HG03097 (cell line): Measurements from ENCODE around the gene C1S.
"Not testable (repeated sequence)": the region's sequence is repeated elsewhere in the genome, so short reads cannot be mapped to it uniquely, and the experiment has no call there.

Experiments
- ATAC-seq: cut with Tn5 transposase; IDR thresholded peaks from one replicate; pipeline ENCODE4 v1.9.1; 2021; ENCODE audit not compliant: unreplicated experiment, low FRiP score

The C1S gene

GRCh38 chr12:7060353-7060954, at the start of gene C1S:
TSS of gene C1S (plus strand) at chr12:7060718. CDS start at chr12:7061913, 1,195 bp downstream.
- ATAC-seq = no peak

DNA sequence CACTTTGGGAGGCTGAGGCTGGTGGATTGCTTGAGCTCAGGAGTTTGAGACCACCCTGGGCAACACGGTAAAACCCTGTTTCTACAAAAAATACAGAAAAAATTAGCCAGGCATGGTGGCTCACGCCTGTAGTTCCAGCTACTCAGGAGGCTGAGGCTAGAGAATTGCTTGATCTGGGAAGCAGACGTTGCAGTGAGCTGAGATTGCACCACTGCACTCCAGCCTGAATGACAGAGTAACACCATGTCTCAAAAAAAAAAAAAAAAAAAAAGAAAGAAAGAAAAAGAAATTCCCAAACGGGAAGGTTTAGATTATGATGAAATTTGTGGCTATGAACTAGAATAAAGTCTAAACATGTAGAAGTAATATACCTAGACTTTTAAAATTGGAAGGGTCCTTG, 49.1 kb upstream of the C1S start:
- not testable (repeated sequence) for ATAC-seq

DNA sequence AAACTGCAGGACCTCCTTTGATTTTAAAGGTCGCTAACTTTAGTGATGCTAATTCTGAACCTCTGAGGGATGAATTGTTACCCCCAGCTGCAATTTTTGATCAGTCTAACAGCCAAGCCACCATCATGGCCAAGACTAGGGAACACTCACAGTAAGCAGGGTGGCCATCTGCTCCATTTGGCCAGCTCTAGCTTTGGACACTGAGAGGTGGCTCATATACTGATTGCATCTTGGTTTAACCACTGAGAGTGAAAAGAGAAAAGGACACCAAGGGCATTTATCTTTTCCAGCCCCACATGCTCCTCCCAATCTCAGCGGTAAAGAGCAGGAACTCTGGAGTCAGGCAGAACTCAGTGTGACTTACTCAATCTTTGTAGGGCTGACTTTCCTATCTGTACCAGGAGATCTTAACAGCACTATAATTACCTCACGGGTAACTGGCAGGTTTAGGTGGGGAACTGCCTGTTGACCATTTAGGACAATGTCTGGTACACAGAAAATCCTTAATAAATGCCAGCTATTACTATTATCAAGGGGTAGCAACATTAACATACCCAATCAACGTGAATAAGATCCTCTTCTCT, 48.4 kb upstream of the C1S start:
- no peak for ATAC-seq

GRCh38 chr12:7013101-7013500, 47.4 kb upstream of the C1S start:
- ATAC-seq = no peak

GRCh38 chr12:7015555-7016370, 44.8 kb upstream of the C1S start:
- ATAC-seq = no peak

- no peak for ATAC-seq
Measured at GRCh38 chr12:7016958-7017571, 43.5 kb upstream of the C1S start.

DNA sequence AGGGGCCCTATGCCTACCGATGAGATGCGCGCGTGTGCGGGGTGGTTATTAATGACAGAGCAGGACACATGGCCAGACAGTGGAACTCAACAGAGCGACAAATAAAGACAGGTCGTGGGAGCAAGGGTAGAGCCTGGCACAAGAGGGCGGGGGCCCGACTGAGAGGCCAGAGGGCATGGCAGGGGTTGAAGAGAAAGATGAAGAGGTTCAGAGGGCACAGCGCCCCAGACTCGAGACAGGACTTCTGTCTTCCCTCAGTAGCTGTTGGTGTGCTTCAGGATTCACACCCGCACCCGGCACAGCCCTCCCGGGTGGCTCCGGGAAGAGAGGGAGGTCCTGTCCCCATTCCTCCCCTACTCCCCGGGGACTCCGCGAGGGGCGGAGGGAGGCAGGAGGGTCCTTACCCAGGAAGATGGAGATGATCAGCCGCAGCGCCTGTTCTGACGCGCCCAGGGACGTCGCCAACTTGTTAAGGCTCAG, 42.6 kb upstream of the C1S start:
- ATAC-seq = peak; percentile 5

DNA sequence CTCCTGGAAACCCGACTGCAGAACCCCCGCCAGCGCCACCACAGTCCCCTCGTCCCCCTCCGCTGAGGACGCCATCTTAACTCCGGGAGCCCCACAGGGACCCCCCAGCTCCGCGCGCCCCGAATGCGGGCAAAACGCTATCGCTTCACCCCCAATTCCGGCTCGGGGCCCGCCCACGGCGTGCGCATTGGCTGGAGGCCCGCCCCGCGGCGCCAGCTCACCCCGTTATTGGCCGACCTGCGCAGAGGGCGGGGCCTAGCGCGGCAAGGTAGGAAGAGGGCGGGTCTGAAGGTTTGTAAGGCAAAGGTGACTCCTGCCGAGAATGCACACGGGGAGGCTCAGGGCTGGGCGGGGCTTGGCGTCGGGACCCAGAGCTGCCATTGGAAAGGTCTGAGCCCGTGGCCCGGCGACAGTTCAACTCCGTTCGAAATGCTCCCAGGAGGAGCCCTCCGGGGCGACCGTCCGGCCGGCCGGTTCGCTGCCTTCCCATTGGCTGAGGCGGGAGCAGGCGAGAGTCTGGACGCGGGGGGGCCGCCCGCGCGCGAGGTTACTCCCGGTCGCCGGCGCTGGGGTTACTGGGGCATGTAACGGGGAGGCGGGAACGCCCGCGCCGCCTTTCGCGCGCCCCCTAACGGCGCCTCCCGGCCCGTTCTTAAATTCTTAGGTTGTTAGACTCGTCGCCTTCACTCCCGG, 42.0 kb upstream of the C1S start, which contains the start of gene LPCAT3:
Gene LPCAT3 (minus strand): TSS at position 127 of the 693 bp plus-strand sequence. CDS start 52 bp downstream, at position 75.
- peak; percentile 85 for ATAC-seq

- no peak for ATAC-seq
Measured at GRCh38 chr12:7019043-7019569, 41.4 kb upstream of the C1S start.

DNA sequence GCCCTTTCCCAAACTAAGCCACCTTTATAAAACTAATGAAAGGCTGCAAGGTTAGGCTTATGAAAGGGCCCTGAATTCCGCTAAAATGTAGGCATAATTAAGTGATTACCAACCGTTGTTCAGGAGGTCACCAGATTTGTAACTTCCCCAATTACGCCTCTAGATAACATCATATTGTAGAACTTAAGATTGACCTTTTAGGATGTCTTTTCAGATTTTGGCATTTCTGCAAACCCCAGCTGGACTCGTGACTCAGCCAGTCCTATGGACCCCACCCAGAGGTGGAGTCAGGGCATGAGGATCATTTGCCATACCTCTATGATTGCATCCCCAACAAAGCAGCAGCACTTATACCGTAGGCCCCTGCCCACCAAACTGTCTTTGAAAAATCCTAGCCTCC, 38.6 kb upstream of the C1S start:
- ATAC-seq = no peak

DNA sequence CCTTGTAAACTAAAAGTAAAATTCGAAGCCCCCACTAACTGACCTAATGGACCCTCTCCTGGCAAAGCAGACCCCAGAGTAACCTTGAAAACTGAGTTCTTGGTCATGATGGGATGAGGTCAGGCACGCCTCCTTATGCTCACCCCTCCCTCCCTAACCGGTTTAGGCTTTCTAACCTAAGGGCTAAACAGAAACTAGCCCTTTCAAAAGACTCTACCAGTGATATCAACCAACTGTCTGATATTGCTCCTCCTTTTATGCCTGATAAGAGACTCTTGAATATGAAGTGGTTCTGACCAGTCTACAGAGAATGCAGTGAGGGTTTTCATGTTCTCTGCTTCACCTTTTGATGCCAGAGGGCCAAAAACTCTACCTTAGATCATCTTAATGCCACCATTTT, 37.4 kb upstream of the C1S start:
- ATAC-seq = no peak

DNA sequence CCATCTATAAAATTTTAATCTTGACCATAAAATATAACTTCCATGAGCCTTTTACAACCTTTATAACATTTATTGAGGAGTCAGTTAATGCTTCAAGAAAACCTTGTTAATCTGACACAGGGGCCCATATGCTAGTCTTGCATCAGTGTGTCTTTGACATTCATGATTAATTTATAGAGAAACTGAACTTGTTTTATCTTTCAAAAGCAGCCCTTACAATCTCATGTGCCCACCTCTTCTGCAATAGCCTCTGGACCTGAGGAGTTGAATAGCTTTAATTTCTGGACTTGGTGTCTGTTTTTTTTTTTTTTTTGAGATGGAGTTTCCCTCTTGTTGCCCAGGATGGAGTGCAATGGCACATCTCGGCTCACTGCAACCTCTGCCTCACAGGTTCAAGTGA, 33.7 kb upstream of the C1S start:
- no peak for ATAC-seq

DNA sequence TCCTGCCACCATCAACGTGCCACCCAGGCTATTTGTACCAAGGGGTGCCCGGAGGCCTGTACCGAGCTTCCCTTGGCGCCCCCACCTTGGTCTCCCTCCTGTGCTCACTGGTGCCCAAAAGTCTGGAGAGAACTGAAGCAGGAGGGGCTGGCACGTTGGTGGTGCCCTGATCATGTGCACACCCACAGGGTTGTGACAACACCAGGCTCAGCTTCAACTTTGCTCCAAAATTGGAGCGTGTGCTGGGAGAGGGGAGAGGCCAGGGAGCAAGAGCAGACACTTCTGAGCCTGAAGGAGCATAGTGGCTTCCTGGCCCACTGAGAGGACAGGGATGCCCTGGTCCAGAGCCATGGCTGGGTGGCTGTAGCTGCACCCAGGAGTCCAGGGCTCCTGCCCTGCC, 29.2 kb upstream of the C1S start:
- no peak for ATAC-seq

DNA sequence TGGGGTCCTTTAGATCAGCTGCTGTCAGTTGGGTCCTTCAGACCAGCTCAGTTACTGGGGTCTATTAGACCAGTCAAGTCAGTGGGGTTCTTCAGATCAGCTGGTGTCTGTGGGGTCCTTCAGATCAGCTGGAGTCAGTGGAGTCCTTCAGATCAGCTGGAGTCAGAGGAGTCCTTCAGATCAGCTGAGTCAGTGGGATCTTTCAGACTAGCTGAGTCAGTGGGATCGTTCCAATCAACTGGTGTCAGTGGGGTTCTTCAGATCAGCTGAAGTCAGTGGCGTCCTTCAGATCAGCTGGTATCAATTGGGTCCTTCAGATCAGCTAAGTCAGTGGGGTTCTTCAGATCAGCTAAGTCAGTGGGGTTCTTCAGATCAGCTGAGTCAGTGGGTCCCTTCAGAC, 27.5 kb upstream of the C1S start:
- ATAC-seq = no peak

- no peak for ATAC-seq
Measured at GRCh38 chr12:7034464-7034863, 26.1 kb upstream of the C1S start.

GRCh38 chr12:7035463-7035862, 25.1 kb upstream of the C1S start:
- ATAC-seq = no peak

GRCh38 chr12:7037411-7037810, 23.1 kb upstream of the C1S start:
- not testable (repeated sequence) for ATAC-seq

GRCh38 chr12:7038591-7038990, 21.9 kb upstream of the C1S start:
- no peak for ATAC-seq

- no peak for ATAC-seq
Measured at GRCh38 chr12:7039403-7039802, 21.1 kb upstream of the C1S start.

DNA sequence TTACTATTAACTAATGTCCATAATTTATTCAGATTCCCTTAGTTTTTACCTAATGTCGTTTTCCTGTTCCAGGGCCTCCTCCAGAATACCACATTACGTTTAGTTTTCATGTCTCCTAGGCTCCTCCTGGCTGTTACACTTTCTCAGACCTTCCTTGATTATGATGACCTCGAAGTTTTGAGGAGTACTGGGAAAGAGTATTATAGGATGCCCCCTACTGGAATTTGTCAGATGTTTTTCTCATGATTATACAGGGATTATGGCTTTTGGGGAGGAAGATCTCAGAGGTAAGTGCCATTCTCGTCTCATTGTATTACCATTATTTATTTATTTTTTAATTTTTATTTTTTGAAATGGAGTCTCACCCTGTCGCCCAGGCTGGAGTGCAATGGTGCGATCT, 17.7 kb upstream of the C1S start:
- no peak for ATAC-seq
